SU-DHL-6 (cell line): Measurements from ENCODE around the gene SAPCD1.

Experiments used
- H2AFZ ChIP-seq: fragments of 200-600 bp; sonication (generic); 2 replicates; pipeline ENCODE4 v1.6.1; 2014; ENCODE audit warnings: low read depth, mild to moderate bottlenecking, moderate library complexity, mixed read lengths, antibody characterized with exemption, low read length; ENCODE audit not compliant: severe bottlenecking
- H3F3A ChIP-seq: fragments of 200-600 bp; shearing (Covaris generic); 2 replicates; pipeline ENCODE4 v1.6.0; 2016; ENCODE audit warnings: antibody characterized with exemption, mild to moderate bottlenecking; ENCODE audit not compliant: insufficient read depth
- H3K27ac ChIP-seq: fragments of 200-600 bp; sonication (generic); 2 replicates; pipeline ENCODE4 v1.5.1; 2016; ENCODE audit warnings: low read depth, mild to moderate bottlenecking, low read length, moderate library complexity, mixed read lengths
- H3K27me3 ChIP-seq: fragments of 200-600 bp; sonication (generic), shearing (Covaris generic); 2 replicates; pipeline ENCODE4 v1.6.0; 2014; ENCODE audit warnings: mild to moderate bottlenecking, low read length
- H3K36me3 ChIP-seq: fragments of 200-600 bp; sonication (generic); 2 replicates; pipeline ENCODE4 v1.6.1; 2014; ENCODE audit warnings: mild to moderate bottlenecking, low read length, mixed read lengths
- H3K4me2 ChIP-seq: fragments of 300-600, 200-600 bp; shearing (Covaris generic), sonication (generic); 2 replicates; pipeline ENCODE4 v1.6.0; 2014; ENCODE audit warnings: low read length, low read depth, mild to moderate bottlenecking; ENCODE audit not compliant: poor library complexity, severe bottlenecking
- H3K4me3 ChIP-seq: fragments of 200-600 bp; sonication (generic); 2 replicates; pipeline ENCODE4 v1.5.1; 2014; ENCODE audit warnings: antibody characterized with exemption, low read length, mild to moderate bottlenecking, mixed read lengths; ENCODE audit not compliant: insufficient read depth, poor library complexity, severe bottlenecking
- H3K79me2 ChIP-seq: fragments of 200-600 bp; sonication (generic); 2 replicates; pipeline ENCODE4 v1.6.1; 2014; ENCODE audit warnings: mild to moderate bottlenecking, low read length, moderate library complexity; ENCODE audit not compliant: insufficient read depth
- H3K9ac ChIP-seq: fragments of 200-600 bp; sonication (generic); 2 replicates; pipeline ENCODE4 v1.7.0; 2014; ENCODE audit warnings: mild to moderate bottlenecking, low read length
- H3K9me2 ChIP-seq: fragments of 200-600 bp; sonication (generic); replicated peaks from 2 replicates; pipeline ENCODE4 v1.6.1; 2014; ENCODE audit warnings: low read length; ENCODE audit not compliant: insufficient read depth
- H3K9me3 ChIP-seq: fragments of 200-600 bp; sonication (generic); 2 replicates; pipeline ENCODE4 v1.6.1; 2014; ENCODE audit warnings: low read length, mixed read lengths; ENCODE audit not compliant: insufficient read depth
- H4K20me1 ChIP-seq: fragments of 200-600 bp; sonication (generic); 2 replicates; pipeline ENCODE4 v1.6.1; 2014; ENCODE audit warnings: low read depth, mild to moderate bottlenecking, antibody characterized with exemption, low read length, moderate library complexity, mixed read lengths
- EZH2phosphoT487 ChIP-seq: fragments of 200-600 bp; sonication (generic), shearing (Covaris generic); conservative IDR thresholded peaks from 2 replicates; pipeline ENCODE4 v1.6.1; 2018; ENCODE audit warnings: mild to moderate bottlenecking, antibody characterized with exemption, low read length, moderate library complexity, mixed read lengths
- TF ChIP-seq, protein P1 (sequence below): fragments of 200-600 bp; sonication (generic); IDR thresholded peaks from one replicate; pipeline ENCODE4 v1.5.1; 2017; ENCODE audit warnings: antibody characterized with exemption, mild to moderate bottlenecking, low read length, moderate library complexity; ENCODE audit not compliant: insufficient read depth, poor library complexity, severe bottlenecking

SAPCD1 gene

DNA sequence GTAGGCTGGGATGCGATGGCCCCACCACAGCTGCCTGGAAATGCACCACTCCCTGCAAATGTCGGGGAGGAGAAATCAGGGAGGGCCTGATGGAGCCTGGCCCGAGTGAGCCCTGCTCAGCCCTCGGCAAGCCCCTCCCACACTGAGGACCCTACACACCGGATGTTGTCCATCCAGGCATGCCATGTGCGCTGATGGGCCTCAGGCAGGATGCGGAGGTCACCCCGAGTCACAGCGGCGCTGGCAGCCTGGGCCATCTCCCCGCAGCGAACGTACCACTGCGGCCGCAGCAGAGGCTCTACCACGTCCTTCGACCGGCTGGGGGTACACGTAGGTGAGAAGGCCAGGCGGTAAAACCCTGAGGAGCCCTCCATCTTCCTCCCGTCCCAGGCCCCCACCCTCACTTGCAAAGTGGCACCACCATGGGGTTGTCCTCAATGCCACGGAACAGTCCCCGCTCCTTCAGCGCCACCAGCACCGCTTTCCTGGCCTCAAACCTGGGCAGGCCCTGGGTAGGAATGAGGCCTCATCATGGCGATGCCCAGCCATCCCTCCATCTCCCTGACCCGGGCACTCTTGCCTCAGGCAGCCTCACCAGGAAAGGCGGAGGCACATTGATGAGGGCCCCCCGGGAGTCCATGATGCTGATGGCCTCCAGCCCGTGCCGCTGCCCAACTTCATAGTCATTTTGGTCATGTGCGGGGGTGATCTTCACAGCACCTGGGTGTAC, 19.8 kb downstream of the SAPCD1 start:
- Histone ChIP-seq H3K9me2 (no peaks in the 10 kb centered on the region), H2AFZ (no peak overlapping the region), H3K36me3 (peaks cover 9% of the 10 kb centered on the region; the same call in 1 of the 2 replicates), H4K20me1 (no peaks in the 10 kb centered on the region), H3K9me3 (no peaks in the 10 kb centered on the region), H3K27me3 (no peaks in the 10 kb centered on the region), H3K9ac (no peak overlapping the region), H3K4me2 (no peak overlapping the region), H3K4me3 (no peak overlapping the region), H3F3A (no peaks in the 10 kb centered on the region; the same call in 1 of the 2 replicates), H3K27ac (no peak overlapping the region), H3K79me2 (no peaks in the 10 kb centered on the region)
- no peak for TF ChIP-seq EZH2phosphoT487
- TF ChIP-seq, protein P1, sequence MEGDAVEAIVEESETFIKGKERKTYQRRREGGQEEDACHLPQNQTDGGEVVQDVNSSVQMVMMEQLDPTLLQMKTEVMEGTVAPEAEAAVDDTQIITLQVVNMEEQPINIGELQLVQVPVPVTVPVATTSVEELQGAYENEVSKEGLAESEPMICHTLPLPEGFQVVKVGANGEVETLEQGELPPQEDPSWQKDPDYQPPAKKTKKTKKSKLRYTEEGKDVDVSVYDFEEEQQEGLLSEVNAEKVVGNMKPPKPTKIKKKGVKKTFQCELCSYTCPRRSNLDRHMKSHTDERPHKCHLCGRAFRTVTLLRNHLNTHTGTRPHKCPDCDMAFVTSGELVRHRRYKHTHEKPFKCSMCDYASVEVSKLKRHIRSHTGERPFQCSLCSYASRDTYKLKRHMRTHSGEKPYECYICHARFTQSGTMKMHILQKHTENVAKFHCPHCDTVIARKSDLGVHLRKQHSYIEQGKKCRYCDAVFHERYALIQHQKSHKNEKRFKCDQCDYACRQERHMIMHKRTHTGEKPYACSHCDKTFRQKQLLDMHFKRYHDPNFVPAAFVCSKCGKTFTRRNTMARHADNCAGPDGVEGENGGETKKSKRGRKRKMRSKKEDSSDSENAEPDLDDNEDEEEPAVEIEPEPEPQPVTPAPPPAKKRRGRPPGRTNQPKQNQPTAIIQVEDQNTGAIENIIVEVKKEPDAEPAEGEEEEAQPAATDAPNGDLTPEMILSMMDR = no peak

DNA sequence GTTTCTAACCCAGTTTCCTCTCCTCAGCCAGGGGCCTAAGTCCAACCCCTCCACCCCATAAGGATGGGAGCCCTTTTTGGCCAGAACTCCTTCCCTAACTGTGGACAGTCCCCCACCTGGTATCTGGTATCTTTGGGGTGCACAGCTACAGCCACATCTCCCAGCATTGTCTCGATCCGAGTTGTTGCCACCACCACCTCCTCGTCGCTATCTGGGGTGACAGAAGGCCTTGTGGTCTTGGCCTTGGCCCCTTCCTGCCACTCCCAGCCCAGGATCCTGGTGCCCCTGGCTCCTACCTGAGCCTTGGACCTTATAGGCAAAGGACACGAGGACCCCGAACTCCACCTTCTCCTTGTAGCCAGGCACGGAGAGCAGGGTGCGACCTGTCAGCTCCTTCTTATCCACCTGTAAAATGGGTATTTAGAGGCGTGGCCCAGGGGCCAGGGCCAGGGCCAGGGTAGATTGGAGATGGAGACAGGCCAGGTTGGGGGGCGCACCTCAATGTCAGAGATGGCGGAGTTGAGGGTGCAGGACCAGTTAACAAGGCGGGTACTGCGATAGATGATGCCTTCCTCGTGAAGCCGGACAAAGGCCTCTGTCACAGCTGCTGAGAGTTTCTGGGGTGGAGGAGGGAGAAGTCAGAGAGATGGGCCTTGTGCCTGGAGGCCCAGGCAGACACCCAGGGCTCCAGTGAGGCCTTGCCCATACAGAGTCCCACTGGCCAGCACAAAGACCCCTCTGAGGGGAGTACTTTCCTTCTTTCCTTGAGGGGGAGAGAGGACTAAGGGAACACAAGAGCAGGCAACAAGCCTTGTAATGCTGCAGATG, 21.9 kb downstream of the SAPCD1 start:
- peaks cover 17% of the 10 kb centered on the region; the same call in 1 of the 2 replicates for H3K36me3 ChIP-seq
- no peak overlapping the region for H3K4me2 ChIP-seq
- H3K9ac ChIP-seq = no peak overlapping the region
- no peaks in the 10 kb centered on the region; the same call in 1 of the 2 replicates for H3K79me2 ChIP-seq
- no peak overlapping the region for H3K27ac ChIP-seq
- TF ChIP-seq EZH2phosphoT487 = no peak
- TF ChIP-seq, protein P1 = no peak
- no peaks in the 10 kb centered on the region for H3K9me2 ChIP-seq
- peaks cover 4% of the 10 kb centered on the region; the same call in 1 of the 2 replicates for H4K20me1 ChIP-seq
- no peaks in the 10 kb centered on the region for H3K9me3 ChIP-seq
- no peaks in the 10 kb centered on the region for H3K27me3 ChIP-seq
- peaks cover 6% of the 10 kb centered on the region; the same call in 1 of the 2 replicates for H3F3A ChIP-seq
- H3K4me3 ChIP-seq = no peak overlapping the region
- H2AFZ ChIP-seq = no peak overlapping the region

DNA sequence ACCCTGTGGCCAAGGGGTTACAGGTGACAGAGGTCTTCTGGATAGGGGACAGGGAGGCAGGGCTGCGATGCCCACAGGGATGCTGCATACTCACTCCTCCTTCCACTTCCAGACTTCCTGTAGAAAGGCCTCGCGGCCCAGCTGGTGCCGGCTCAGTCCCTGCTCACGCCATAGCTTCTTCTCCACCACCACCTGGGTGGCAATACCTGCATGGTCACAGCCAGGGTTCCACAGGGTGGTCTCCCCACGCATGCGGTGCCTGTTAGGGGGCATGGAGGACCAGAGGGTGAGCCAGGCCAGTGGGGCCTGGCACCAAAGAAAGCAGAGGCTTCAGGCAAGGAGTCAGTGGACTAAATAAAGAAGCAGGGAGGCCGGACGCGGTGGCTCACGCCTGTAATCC, 23.0 kb downstream of the SAPCD1 start:
- Histone ChIP-seq H3K9me2 (no peaks in the 10 kb centered on the region), H3F3A (peaks cover 10% of the 10 kb centered on the region; the same call in 1 of the 2 replicates), H3K9me3 (no peaks in the 10 kb centered on the region), H3K4me2 (no peak overlapping the region), H3K79me2 (no peaks in the 10 kb centered on the region; the same call in 1 of the 2 replicates), H3K9ac (no peak overlapping the region), H3K27ac (no peak overlapping the region), H2AFZ (no peak overlapping the region), H4K20me1 (peaks cover 4% of the 10 kb centered on the region; the same call in 1 of the 2 replicates), H3K4me3 (no peak overlapping the region), H3K27me3 (no peaks in the 10 kb centered on the region), H3K36me3 (peaks cover 20% of the 10 kb centered on the region)
- TF ChIP-seq EZH2phosphoT487 = no peak
- TF ChIP-seq, protein P1 = no peak
